GM21576 (cell line): ENCODE data around the gene CPED1.
"Not testable (repeated sequence)": the region's sequence is repeated elsewhere in the genome, so short reads cannot be mapped to it uniquely, and the experiment has no call there.

Experiments
- ATAC-seq: cut with Tn5 transposase; IDR thresholded peaks from one replicate; pipeline ENCODE4 v1.9.1; 2021; ENCODE audit warnings: mild to moderate bottlenecking, moderate library complexity; ENCODE audit not compliant: unreplicated experiment

CPED1 gene

DNA sequence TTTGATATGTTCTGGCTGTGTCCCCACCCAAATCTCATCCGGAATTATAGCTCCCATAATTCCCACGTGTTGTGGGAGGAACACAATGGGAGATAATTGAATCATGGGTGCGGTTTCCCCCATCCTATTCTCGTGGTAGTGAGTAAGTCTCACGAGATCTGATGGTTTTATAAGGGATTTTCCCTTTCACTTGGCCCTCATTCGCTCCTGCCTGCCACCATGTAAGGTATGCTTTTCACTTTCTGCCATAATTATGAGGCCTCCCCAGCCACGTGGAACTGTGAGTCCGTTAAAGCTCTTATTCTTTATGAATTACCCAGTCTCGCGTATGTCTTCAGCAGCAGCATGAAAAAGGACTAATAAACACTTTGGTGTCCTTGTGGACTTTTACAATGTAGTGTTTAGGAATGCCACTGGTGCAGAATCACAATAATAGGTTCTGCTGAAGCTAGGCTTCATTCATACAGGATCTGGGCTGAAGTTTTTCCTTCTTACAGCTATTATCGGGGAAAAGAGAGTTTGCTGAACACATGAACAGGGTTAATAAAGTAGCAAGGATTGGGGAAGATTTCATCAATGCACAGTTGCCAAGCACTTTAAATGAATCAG, 74.3 kb downstream of the CPED1 start:
- ATAC-seq, result no peak

DNA sequence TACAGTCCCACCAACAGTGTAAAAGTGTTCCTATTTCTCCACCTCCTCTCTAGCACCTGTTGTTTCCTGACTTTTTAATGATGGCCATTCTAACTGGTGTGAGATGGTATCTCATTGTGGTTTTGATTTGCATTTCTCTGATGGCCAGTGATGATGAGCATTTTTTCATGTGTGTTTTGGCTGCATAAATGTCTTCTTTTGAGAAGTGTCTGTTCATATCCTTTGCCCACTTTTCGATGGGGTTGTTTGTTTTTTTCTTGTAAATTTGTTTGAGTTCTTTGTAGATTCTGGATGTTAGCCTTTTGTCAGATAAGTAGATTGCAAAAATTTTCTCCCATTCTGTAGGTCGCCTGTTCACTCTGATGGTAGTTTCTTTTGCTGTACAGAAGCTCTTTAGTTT, 79.2 kb downstream of the CPED1 start:
- ATAC-seq, result not testable (repeated sequence)

DNA sequence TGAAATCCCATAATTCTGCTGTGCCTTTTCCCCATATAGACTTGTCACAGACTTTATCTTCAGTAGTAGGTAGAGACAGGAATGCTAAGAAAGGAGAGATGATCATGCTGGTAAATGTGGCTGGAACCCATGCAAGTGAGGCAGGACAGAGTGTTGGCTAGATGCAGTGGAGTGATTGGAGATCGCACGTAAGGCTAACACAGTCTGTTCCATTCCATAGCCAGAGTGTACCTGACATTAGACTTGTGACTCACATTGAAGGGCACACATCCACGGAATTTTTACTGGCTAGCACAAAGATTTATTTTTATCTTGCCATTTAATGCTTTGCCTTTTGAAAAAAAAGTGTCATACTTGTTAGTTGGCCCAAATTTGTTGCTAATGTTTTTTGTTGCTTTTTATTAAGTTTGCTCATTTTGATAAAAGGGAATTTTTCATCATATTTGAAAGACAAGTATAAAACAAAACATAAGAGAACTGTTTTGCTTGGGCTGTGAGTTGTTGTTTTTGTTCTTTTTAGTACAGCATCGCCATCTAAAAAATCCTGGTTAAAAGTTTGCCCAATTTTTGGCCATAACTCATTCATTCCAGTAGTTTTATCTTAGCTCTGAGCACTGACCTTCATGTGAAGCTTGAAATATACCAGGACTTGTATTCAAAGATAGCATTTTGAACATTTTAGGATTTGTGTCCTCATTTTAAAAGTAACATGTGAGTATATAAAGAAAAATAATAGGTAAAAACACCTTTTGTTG, 81.0 kb downstream of the CPED1 start:
- ATAC-seq, result no peak

DNA sequence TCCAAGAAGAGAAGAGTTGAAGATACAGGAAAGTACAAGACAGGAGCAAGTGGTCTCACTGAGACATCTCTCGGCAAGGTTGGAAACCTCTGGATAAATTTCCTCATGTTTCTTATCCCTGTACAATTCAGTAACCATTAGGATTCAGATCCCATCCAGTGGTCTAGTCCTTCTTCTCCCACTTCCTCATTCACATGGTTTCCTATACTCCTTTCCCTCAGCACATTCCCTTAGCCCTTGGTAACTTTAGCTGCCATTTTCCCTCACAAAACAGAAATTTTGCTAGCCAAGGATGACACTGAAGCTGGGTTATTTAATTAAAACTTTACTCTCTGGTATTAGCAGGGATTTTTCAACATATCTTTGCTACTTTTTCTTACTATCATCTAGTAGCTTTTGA, 82.6 kb downstream of the CPED1 start:
- ATAC-seq, result no peak

DNA sequence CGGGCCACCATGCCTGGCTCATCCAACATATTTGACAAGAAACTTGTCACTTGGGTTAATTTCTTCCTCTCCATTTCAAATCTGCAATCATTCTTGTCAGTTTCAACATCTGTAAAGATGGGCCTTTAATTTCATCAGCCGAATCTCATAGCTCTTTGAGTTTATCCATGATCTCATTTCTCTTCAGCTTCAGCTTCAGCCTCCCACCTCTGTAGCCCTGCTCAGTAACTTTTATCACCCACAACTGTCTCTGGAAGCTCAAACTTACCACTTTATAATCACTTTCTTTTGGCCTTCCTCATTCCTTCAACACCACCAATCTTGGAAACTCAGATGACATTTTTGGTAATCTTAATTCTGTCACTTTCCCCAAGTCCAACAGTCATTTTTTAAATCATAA, 83.2 kb downstream of the CPED1 start:
- ATAC-seq, result no peak

DNA sequence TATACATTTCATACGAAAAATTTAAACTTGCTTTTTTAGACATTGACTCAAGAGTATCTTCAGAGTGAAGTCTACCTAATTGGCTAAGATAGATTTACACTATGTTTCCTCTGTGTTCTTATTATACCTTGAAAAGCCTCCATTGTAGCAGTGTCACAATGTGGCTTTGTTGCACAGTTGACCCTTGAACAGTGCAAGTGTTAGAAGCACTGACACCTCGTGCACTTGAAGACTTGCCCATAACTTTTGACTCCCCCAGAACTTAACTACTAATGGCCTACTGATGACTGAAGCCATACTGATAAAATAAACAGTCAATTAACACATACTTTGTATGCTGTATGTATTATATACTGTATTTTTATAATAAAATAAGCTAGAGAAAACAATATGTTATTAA, 84.3 kb downstream of the CPED1 start:
- no peak for ATAC-seq

DNA sequence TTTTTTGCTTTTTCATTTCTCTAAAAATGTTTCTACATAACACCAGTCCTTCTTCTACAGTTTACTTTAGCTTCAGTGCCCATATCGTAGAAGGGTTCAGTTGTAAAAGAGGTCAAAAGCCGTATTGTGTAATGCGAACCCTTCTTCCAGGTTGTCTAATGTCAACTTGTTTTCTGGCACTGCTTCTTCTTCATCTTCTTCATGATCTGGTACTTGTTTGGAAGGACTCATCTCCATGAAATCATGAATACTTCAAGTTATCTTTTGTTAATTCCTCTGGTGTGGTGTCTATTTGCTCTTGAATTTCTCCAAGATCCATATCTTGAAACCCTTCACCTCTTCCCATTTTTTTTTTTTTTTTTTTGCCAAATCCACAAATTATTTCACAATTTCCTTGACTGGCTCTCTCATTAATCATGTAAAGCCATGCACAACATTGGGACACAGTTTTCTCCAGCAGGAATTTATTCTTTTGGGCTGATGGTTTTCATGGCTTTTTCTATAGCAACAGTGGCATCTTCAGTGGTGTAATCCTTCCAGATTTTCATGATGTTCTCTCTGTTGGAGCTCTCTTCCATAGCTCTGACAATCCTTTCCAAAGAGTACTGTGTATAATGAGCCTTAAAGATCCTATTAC, 85.1 kb downstream of the CPED1 start:
- no peak for ATAC-seq

DNA sequence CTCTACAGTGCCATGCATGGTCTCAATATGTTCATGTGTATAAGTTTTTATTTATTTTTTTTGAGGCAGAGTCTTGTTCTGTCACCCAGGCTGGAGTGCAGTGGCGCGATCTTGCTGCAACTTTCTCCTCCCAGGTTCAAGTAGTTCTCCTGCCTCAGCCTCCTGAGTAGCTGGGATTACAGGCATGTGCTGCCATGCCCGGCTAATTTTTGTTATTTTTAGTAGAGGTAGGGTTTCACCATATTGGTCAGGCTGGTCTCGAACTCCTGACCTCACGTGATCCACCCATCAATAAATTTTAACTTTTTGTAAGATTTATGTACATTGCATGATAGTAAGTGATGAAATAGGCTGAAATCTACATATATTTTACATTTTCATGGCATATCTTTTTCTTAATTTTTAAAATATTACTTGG, 86.9 kb downstream of the CPED1 start:
- not testable (repeated sequence) for ATAC-seq

DNA sequence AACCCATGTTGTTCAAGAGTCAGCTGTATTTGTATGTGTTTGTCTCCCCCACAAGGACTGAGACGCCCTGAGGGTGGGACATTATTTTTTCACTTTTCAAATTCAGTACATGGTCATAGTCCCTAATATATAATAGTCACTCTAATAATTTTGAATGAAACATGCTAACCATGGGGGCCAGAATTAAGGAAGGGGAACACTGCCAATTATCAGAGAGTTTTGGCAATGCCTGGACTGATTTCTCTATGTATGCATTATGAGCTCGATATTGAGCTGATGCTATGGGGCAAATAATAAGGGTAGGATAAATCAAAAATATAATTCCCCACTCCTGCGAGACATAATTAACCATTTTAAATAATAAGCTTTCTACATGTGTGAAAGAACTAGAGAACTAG, 87.4 kb downstream of the CPED1 start:
- ATAC-seq, result no peak

DNA sequence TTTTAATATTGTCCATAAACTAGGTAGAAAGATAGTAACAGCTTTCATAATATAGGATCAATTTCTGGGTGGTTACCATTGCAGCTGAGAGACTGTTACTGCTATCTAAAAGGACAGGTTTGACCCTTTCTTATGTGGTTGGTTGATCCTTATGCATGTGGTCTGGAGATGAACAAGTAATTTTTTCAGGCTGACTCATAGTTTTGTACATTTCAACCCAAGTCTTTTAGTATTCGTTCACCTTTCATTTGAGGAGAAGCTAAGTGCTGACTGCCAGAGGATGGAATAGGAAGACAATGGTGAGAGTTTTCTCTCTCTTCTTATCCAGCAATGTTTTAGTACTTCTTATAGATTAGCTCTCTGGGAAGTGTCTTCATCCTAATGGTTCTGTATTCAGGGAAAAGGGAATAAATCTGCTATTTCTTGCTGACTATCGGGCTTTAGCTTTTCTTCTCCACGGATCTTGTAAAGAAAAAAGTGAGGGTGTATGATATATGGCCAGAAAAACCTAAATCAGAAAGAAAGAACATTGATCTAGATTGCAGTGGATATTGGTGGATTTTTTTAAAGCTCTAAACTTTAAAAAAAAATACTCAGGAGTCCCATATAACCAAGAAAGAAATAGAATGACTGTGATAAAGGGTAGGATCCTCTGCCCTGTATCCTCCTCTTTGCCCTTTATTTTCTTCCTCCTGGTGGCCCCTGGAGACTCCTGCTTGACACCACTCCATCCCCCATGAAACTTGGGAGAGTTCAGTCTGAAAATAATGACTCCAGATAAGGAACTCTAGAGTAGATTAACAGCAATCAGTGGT, 88.0 kb downstream of the CPED1 start:
- no peak for ATAC-seq

DNA sequence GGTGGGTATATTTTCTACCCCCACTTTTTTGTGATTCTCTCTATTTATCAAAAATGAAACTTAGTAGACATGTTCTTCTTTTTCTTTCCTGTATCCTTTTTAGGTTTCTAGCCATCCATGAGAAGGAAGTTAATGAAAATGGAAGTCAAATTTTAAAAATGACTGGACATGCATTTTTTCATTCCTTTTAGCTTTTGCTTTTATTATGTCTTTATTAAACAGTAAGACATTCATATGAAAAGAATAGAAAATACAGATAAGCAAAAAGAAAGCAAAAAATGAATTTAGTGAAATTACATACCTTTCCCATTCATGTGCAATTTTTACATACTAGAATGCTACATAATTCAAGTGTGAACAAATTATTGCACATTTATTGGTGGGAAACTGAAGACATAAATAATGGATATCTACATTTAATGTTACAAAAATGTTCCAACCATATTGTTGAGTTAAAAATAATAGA, 88.7 kb downstream of the CPED1 start:
- ATAC-seq, result no peak

DNA sequence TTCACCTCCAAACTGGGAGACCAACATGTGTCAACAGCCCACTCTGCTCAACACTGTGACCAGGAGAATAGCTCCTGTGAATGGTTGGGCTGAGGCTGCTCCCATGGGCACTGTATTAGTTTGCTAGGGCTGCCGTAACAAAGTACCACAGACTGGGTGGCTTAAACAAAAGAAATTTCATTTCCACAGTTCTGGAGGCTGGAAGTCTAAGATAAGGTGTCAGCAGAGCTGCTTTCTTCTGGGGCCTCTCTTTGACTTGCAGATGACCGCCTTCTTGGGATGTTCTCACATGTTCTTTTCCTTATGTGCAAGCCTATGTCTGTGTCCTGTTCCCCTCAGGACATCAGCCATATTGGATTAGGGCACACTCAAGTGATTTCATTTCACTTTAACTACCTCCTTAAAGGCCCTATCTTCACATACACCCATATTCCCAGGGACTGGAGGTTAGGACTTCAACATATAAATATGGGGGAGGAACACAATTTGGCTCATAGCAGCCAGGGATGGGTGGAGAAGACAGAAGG, 90.3 kb downstream of the CPED1 start:
- no peak for ATAC-seq

DNA sequence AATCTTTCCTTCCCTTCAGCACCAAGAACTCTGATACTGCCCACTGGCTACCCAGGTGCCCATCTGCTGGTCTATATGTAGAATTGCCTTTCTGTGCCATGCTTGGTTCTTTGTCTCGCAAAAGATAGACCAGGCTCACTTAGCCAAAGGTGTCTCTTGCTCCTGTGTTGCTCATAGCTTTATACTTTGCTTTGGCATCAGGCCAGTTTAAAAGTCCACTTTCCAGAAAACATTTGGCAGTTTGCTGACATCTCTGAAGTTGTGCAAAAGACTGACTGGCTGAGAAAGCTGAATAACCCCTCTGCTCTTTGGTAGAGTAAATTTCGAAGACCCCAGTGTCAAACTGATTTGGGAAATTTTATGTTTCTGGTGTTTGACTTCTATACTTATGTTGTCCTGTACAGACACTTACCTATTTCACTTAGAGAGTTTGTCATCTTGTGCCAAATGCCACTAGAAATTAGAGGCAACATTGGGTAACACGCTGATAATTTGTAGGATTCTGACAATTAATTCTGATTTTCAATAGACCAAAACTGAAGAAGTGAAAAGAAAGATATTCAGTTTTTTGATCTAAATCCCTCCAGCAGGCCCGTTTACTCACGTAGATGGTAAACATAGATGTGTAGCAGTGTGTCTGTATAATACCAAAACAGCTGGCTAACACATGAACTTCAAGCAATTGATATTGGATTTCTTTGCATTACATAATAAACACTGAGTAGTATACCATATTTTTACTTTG, 91.1 kb downstream of the CPED1 start:
- no peak for ATAC-seq

DNA sequence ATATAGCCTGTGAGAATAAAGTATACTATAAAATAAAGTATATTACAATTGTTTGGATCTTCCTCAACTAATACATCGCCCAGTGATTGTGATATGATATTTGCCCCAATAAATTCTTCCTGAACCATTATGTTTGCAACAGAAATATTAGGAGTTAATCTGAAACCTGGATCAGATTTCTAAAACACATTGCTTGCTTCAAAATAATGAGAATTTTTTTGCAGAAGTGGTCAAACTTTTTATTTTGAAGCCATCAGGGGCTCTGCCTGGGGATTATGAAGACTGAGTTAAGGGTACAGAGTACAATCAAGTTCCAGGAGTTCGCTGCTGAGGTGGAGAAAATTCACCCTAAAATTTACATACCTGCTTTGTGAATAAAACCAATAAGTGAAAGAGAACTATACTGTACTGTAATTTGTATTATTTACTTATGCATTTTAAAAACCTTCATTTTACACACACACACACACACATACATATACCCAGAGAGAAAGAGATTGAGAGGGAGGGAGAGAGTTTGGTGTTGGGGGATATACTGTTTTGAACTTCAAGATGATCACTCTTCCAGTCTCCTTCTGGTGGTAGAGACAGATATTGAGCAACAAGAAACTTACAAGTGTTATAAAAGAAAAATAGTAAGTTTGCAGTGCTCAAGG, 91.9 kb downstream of the CPED1 start:
- ATAC-seq, result no peak

DNA sequence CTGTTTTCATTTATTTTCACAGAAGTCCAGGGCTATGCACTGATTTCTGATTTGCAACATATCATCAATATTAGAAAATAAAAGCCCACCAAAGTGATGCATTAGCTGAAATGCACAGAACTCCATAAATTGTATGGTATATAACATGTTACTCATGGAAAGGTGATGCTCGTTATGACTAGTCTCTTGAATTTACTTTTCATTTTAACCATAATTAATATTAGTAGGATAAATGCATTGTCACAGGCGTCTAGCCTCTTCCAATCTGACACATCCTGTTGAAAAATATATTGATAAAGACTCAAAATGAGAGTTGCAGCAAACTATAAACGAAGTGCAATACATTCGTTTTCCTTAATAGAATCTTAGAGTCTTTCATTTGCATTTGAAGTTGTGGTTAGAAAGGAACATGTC, 92.4 kb downstream of the CPED1 start:
- ATAC-seq, result no peak

DNA sequence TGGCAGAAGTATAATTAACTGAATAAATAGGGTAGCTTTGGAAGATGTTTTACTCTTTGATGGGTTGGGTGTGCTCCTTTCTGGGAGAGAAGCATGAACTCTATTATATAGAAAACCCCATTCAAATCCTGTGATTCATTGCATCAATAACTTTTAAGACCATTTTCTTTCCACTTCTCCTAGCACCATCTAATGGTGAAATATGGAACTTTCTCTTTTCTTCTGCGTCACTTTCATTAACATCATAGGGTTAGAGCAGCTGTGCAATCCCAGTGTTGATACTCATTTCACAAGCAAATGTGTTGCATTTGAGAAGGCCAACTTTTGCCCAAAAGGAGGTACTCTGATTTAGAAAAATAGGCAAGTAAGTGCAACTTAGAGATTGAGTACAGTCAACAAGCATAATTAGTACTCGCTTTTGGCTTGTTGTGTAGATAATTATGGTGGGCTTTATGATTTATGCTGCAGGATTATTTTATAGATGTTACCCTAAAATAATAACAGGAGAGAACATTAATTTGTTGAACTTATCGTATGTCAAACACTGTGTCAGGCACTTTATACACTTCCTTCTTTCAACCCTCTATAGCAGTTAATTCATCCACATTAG, 92.9 kb downstream of the CPED1 start:
- peak; percentile 85 for ATAC-seq

DNA sequence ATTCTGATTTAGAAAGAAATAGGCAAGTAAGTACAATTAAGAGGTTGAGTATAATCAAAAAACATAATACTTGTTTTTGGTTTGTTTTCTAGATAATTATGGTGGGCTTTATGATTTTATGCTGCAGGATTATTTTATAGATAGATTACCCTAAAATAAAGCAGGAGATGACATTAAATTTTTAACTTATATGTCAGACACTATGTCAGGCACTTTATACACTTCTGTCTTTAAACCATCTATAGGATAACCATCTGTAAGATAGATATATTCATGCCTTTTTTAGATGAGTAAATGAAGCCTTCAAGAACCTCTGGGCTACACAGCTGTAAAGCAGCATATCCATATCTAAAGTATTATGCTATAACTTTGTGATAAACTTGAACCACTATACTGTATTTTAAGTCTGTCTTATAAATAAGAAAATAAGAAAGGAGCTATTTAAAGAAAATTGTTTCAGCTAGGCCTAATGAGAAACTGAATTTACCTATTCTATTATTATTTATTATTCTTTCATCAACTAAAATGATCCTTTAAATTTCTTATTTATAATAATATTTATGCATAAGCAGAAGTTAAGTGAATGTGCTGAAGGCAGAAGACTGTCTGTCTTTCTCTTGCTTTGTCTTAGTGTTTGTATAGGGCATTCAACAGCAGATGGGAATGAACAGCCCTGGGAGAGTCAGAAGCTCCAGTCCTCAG, 94.0 kb downstream of the CPED1 start:
- ATAC-seq, result no peak

DNA sequence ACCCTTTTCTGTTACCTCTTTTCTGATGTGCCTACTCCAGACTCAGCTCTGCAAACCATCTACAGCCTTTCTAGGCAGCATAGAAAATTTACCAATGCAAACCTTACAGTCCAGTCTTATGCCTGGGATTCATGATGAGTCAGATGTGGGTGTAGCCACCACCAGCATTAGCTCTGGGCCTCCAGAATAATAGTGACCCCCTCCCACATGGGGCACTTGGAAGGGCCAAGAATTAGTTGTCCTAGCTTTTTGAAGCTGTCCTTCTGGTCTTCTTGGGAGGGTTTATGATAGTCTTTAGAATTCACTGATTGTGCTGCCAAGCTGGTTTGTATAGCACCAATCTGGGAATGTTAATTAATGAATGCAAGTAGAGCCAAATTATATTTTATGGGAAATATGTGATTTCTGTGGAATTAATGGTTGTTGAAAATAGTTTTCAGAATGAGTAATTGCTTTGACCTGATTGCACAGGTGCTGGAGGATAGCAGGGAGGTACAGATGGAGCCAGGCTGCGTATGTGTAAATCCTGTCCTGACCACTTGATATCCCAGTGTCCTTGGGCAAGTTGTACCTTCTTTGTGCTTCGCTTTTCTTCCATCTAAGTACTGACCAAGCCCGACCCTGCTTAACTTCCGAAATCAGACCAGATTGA, 94.8 kb downstream of the CPED1 start:
- no peak for ATAC-seq
